ENCODE data around the gene FAM118A. TPM values are rescaled to one million over a fixed set of nuclear protein-coding genes. Genes with fewer than 3 reads are reported as not detected.
A peak's percentile ranks its signal among the peaks of the same experiment; 100 is the strongest.
"Not testable (repeated sequence)": the region's sequence is repeated elsewhere in the genome, so short reads cannot be mapped to it uniquely, and the experiment has no call there.

The FAM118A gene
- total and polyA plus RNA-seq, 11 donors, result 4.0 to 46.8 (median 15.0) TPM

- H3K4me1 ChIP-seq, result peaks cover 0 to 31% (median 12%) of the 10 kb centered on the region in 12 donors
- H3K27me3 ChIP-seq, result no peaks in the 10 kb centered on the region
- 71 to 91% (median 81%) methylated on average over 9 to 12 of the region's 12 CpGs for WGBS, 4 donors
- TF ChIP-seq CTCF (IDR thresholded peaks at IDR 0.05) (no peak), POLR2A (IDR thresholded peaks at IDR 0.05) (no peak)
- intact Hi-C loops (cut with DNase I), result loop anchor here in 1 of 10 donors (10.0 kb wide), 1 partner anchor 50 kb away; no protein-coding TSS in a partner anchor
- DNase-seq (no peak), ATAC-seq (peak in 3 of 4 donors; percentile 58 to 64 (median 59))
- H3K4me3 ChIP-seq, result no peak overlapping the region
- H3K27ac ChIP-seq, result no peak overlapping the region
- no peaks in the 10 kb centered on the region for H3K9me3 ChIP-seq
- peaks cover 0 to 61% (median 36%) of the 10 kb centered on the region in 9 donors for H3K36me3 ChIP-seq
Observed at GRCh38 chr22:45324311-45324711, 14.6 kb downstream of the FAM118A start.

DNA sequence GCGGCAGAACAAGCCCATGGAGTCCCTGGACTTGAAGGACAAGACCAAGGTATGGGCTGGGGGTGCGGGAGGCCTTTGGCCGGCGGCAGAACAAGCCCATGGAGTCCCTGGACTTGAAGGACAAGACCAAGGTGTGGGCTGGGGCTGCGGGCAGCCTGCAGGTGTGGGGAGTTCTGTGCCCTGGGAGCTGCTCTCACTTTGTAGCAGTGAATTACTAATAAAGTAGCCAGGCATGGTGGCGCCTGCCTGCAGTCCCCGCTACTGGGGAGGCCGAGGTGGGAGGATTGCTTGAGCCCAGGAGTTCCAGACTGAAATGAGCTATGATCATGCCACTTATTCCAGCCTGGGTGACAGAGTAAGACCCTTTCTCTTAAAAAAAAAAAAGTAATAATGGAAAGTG, 18.5 kb downstream of the FAM118A start:
- intact Hi-C loops (cut with DNase I), result loop anchor here in 1 of 10 donors (10.0 kb wide), 1 partner anchor 53 kb away; no protein-coding TSS in a partner anchor
- WGBS, 4 donors, result 84 to 92% (median 88%) methylated on average over 6 to 7 of the region's 8 CpGs
- H3K4me1 ChIP-seq, result peaks cover 0 to 29% (median 10%) of the 10 kb centered on the region in 12 donors
- not testable (repeated sequence) for DNase-seq, ATAC-seq, H3K27me3 ChIP-seq, H3K9me3 ChIP-seq, H3K4me3 ChIP-seq
- H3K36me3 ChIP-seq, result peaks cover 0 to 84% (median 53%) of the 10 kb centered on the region in 9 donors
- peak overlapping the region in 1 of 12 donors; percentile 71 for H3K27ac ChIP-seq

- ATAC-seq, result peak in 2 of 4 donors; percentile 12
- Histone ChIP-seq H3K27me3 (no peaks in the 10 kb centered on the region), H3K4me1 (peaks cover 0 to 31% (median 11%) of the 10 kb centered on the region in 12 donors), H3K36me3 (peaks cover 0 to 78% (median 51%) of the 10 kb centered on the region in 9 donors), H3K4me3 (no peak overlapping the region), H3K9me3 (no peaks in the 10 kb centered on the region), H3K27ac (peak overlapping the region in 10 of 12 donors; percentile 13 to 76 (median 63))
- 43 to 49% (median 44%) methylated on average over 8 of the region's 8 CpGs for WGBS, 4 donors
- no peak for TF ChIP-seq POLR2A (IDR thresholded peaks at IDR 0.05)
- no peak for TF ChIP-seq CTCF (IDR thresholded peaks at IDR 0.05)
- no peak for DNase-seq
- intact Hi-C loops (cut with DNase I), result loop anchor here in 1 of 10 donors (10.0 kb wide), 1 partner anchor 54 kb away; no protein-coding TSS in a partner anchor
Observed at GRCh38 chr22:45328822-45329529, 19.2 kb downstream of the FAM118A start.

DNA sequence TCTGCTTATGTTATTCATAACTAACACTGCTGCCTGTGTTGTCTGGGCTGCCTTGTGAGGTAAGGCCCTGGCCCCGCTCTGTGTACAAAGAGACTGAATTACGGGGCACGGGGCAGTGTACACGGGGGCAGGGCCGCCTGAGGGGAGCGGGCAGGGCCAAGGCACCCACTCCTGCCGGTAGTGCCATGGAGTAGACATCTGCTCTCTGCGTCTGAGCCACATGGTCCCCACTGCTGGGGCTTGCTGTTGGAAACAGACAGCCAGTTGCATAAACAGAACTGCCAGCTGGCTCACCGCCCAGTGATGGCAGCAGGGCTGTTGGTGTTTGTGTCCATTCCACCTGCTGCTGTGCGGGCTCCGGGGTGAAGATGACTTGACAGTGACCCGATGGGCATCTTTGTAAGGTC, 19.8 kb downstream of the FAM118A start:
- H3K9me3 ChIP-seq, result no peaks in the 10 kb centered on the region
- peaks cover 0 to 31% (median 14%) of the 10 kb centered on the region in 12 donors for H3K4me1 ChIP-seq
- ATAC-seq, result peak; percentile 82 to 94 (median 84)
- H3K27ac ChIP-seq, result peak overlapping the region in 10 of 12 donors; percentile 13 to 76 (median 63)
- intact Hi-C loops (cut with DNase I), result loop anchor here in 1 of 10 donors (10.0 kb wide), 1 partner anchor 55 kb away; no protein-coding TSS in a partner anchor
- no peak for TF ChIP-seq CTCF (IDR thresholded peaks at IDR 0.05)
- TF ChIP-seq POLR2A (IDR thresholded peaks at IDR 0.05), result no peak
- no peaks in the 10 kb centered on the region for H3K27me3 ChIP-seq
- peaks cover 0 to 78% (median 51%) of the 10 kb centered on the region in 9 donors for H3K36me3 ChIP-seq
- H3K4me3 ChIP-seq, result no peak overlapping the region
- WGBS, 4 donors, result 53 to 70% (median 61%) methylated on average over 7 to 12 of the region's 12 CpGs
- DNase-seq, result peak; percentile 82 to 89 (median 83)
